GM19035 (cell line): ENCODE measurements around the gene TM4SF4.

Experiments
- ATAC-seq: cut with Tn5 transposase; IDR thresholded peaks from one replicate; pipeline ENCODE4 v1.9.1; 2021; ENCODE audit not compliant: unreplicated experiment

The TM4SF4 gene

GRCh38 chr3:149454746-149455145 is 19.8 kb upstream of the TM4SF4 start:
- no peak for ATAC-seq

- ATAC-seq, result no peak
Observed at GRCh38 chr3:149455366-149455765, 19.1 kb upstream of the TM4SF4 start.

GRCh38 chr3:149455989-149456388 is 18.5 kb upstream of the TM4SF4 start:
- no peak for ATAC-seq

GRCh38 chr3:149459491-149460059 is 14.9 kb upstream of the TM4SF4 start:
- ATAC-seq, result no peak

GRCh38 chr3:149460117-149460516 is 14.4 kb upstream of the TM4SF4 start:
- ATAC-seq, result no peak

- no peak for ATAC-seq
Observed at GRCh38 chr3:149462051-149462450, 12.4 kb upstream of the TM4SF4 start.

GRCh38 chr3:149462581-149463011 is 11.9 kb upstream of the TM4SF4 start:
- no peak for ATAC-seq

- ATAC-seq, result no peak
Observed at GRCh38 chr3:149463921-149464320, 10.6 kb upstream of the TM4SF4 start.

GRCh38 chr3:149464542-149465328 is 9.8 kb upstream of the TM4SF4 start:
- no peak for ATAC-seq

GRCh38 chr3:149465351-149465883 is 9.1 kb upstream of the TM4SF4 start:
- ATAC-seq, result no peak

GRCh38 chr3:149466192-149466591 is 8.3 kb upstream of the TM4SF4 start:
- no peak for ATAC-seq

GRCh38 chr3:149468504-149469212 is 5.8 kb upstream of the TM4SF4 start:
- ATAC-seq, result peak; percentile 93

- no peak for ATAC-seq
Observed at GRCh38 chr3:149470381-149470780, 4.1 kb upstream of the TM4SF4 start.

GRCh38 chr3:149472030-149472797 is 2.3 kb upstream of the TM4SF4 start:
- ATAC-seq, result no peak

GRCh38 chr3:149473357-149474249 is 894 bp upstream of the TM4SF4 start:
- ATAC-seq, result no peak

GRCh38 chr3:149475451-149476060 is 1.1 kb downstream of the TM4SF4 start:
- no peak for ATAC-seq

- ATAC-seq, result no peak
Observed at GRCh38 chr3:149476225-149476624, 1.7 kb downstream of the TM4SF4 start.

GRCh38 chr3:149479621-149480325 is 5.3 kb downstream of the TM4SF4 start:
- no peak for ATAC-seq
